ENCODE results near the gene FAM184A.

FAM184A gene

DNA sequence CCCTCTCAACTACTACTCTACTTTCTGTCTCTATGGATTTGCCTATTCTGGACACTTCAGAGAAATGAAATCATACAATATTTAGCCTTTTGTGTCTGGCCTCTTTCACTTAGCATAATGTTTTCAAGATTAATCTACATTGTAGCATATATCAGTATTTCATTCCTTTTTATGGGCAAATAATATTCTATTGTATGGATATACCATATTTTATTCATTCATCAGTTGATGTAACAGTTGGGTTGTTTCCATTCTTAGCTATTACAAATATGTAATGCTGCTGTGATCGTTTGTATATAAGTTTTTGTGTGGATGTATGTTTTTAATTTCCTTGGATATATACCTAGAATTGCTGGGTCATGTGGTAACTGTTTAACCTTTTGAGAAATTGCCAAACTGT lies 23.4 kb downstream of the FAM184A start:
- whole genome bisulfite sequencing, 2 experiments, result 83 to 92% methylated on average over 1 of the region's 1 CpG
- no peaks in the 10 kb centered on the region for H3K27me3 ChIP-seq (ENCODE audit: control insufficient read depth, insufficient read depth, low read length, poor library complexity, severe bottlenecking)

DNA sequence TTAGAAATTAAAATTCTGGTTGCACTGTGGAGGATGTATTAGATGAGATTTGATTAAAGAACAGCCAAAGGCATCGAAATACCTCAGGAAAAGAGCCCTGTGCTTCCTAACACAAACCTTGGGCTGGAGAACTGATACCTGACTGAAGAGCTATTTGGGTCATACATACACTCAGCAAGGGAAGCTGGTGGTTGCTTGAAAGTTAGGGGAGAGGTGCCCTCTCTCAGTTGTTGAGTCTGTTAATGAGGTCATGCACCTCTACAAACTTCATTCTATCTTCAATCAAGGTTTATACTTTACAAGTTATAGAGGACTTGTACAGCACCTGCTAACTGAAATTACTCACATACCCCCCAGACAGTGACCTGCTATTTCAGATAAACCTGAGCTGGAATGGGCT lies 25.5 kb downstream of the FAM184A start:
- no peaks in the 10 kb centered on the region for H3K36me3 ChIP-seq (ENCODE audit: control insufficient read depth, insufficient read depth, low read length)
- no peaks in the 10 kb centered on the region for H3K27me3 ChIP-seq (ENCODE audit: control insufficient read depth, insufficient read depth, low read length, poor library complexity, severe bottlenecking)
- H3K27ac ChIP-seq (ENCODE audit: insufficient read depth, low read depth, low read length, poor library complexity, severe bottlenecking), result no peak overlapping the region
- no peaks in the 10 kb centered on the region for H3K9me3 ChIP-seq (ENCODE audit: control insufficient read depth, low read length)
- H3K4me1 ChIP-seq (ENCODE audit: control insufficient read depth, insufficient read depth, low read length), result no peaks in the 10 kb centered on the region
- H3K4me3 ChIP-seq (ENCODE audit: insufficient read depth, low read depth, low read length), result no peak overlapping the region
- WGBS, 2 experiments, result 100% methylated on average over 1 of the region's 1 CpG

More for the DNA sequence above, 23.4 kb downstream of the FAM184A start:
- Histone ChIP-seq H3K36me3 (ENCODE audit: control insufficient read depth, insufficient read depth, low read length) (no peaks in the 10 kb centered on the region), H3K9me3 (ENCODE audit: control insufficient read depth, low read length) (no peaks in the 10 kb centered on the region), H3K4me1 (ENCODE audit: control insufficient read depth, insufficient read depth, low read length) (no peaks in the 10 kb centered on the region), H3K4me3 (ENCODE audit: insufficient read depth, low read depth, low read length) (no peak overlapping the region), H3K27ac (ENCODE audit: insufficient read depth, low read depth, low read length, poor library complexity, severe bottlenecking) (no peak overlapping the region)

GRCh38 chr6:119052292-119052889 lies 26.1 kb downstream of the FAM184A start:
- WGBS, 2 experiments, result 88 to 93% methylated on average over 2 of the region's 2 CpGs

GRCh38 chr6:119044255-119044654 lies 34.2 kb downstream of the FAM184A start:
- H3K27me3 ChIP-seq (ENCODE audit: control insufficient read depth, insufficient read depth, low read length, poor library complexity, severe bottlenecking), result no peaks in the 10 kb centered on the region
- no peaks in the 10 kb centered on the region for H3K9me3 ChIP-seq (ENCODE audit: control insufficient read depth, low read length)
- no peaks in the 10 kb centered on the region for H3K36me3 ChIP-seq (ENCODE audit: control insufficient read depth, insufficient read depth, low read length)
- no peaks in the 10 kb centered on the region for H3K4me1 ChIP-seq (ENCODE audit: control insufficient read depth, insufficient read depth, low read length)
- H3K27ac ChIP-seq (ENCODE audit: insufficient read depth, low read depth, low read length, poor library complexity, severe bottlenecking), result no peak overlapping the region
- no peak overlapping the region for H3K4me3 ChIP-seq (ENCODE audit: insufficient read depth, low read depth, low read length)
- 85 to 93% methylated on average over 5 of the region's 5 CpGs for WGBS, 2 experiments

More at GRCh38 chr6:119052292-119052889, 26.1 kb downstream of the FAM184A start:
- no peak overlapping the region for H3K4me3 ChIP-seq (ENCODE audit: insufficient read depth, low read depth, low read length)
- H3K4me1 ChIP-seq (ENCODE audit: control insufficient read depth, insufficient read depth, low read length), result no peaks in the 10 kb centered on the region
- H3K27ac ChIP-seq (ENCODE audit: insufficient read depth, low read depth, low read length, poor library complexity, severe bottlenecking), result no peak overlapping the region
- H3K9me3 ChIP-seq (ENCODE audit: control insufficient read depth, low read length), result no peaks in the 10 kb centered on the region
- no peaks in the 10 kb centered on the region for H3K27me3 ChIP-seq (ENCODE audit: control insufficient read depth, insufficient read depth, low read length, poor library complexity, severe bottlenecking)
- no peaks in the 10 kb centered on the region for H3K36me3 ChIP-seq (ENCODE audit: control insufficient read depth, insufficient read depth, low read length)

GRCh38 chr6:119043783-119044182 lies 34.7 kb downstream of the FAM184A start:
- Histone ChIP-seq H3K4me3 (ENCODE audit: insufficient read depth, low read depth, low read length) (no peak overlapping the region), H3K9me3 (ENCODE audit: control insufficient read depth, low read length) (no peaks in the 10 kb centered on the region), H3K36me3 (ENCODE audit: control insufficient read depth, insufficient read depth, low read length) (no peaks in the 10 kb centered on the region), H3K27ac (ENCODE audit: insufficient read depth, low read depth, low read length, poor library complexity, severe bottlenecking) (no peak overlapping the region), H3K27me3 (ENCODE audit: control insufficient read depth, insufficient read depth, low read length, poor library complexity, severe bottlenecking) (no peaks in the 10 kb centered on the region), H3K4me1 (ENCODE audit: control insufficient read depth, insufficient read depth, low read length) (no peaks in the 10 kb centered on the region)

DNA sequence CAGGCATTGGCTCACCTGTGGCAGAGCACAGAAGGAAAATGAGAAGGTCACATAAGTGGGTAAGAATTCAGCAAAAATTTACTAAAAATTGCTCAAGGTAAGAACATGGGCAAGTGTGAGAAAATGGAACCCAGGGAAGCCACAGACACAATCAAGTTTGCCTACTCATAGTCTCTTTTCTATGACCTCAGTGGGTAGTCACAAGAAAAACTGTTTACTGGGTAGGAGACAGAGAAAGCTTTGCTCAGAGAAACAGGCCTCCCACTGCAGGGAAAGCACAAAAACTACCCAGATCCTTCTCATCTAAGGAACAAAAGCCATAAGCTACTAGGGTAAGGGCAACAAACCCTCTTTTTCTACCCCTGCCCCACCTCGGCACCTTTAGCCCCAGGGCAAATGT lies 35.2 kb downstream of the FAM184A start:
- H3K36me3 ChIP-seq (ENCODE audit: control insufficient read depth, insufficient read depth, low read length), result no peaks in the 10 kb centered on the region
- no peaks in the 10 kb centered on the region for H3K27me3 ChIP-seq (ENCODE audit: control insufficient read depth, insufficient read depth, low read length, poor library complexity, severe bottlenecking)
- 42 to 60% methylated on average over 1 of the region's 1 CpG for WGBS, 2 experiments
- H3K4me3 ChIP-seq (ENCODE audit: insufficient read depth, low read depth, low read length), result no peak overlapping the region
- no peaks in the 10 kb centered on the region for H3K9me3 ChIP-seq (ENCODE audit: control insufficient read depth, low read length)
- no peak overlapping the region for H3K27ac ChIP-seq (ENCODE audit: insufficient read depth, low read depth, low read length, poor library complexity, severe bottlenecking)
- no peaks in the 10 kb centered on the region for H3K4me1 ChIP-seq (ENCODE audit: control insufficient read depth, insufficient read depth, low read length)

DNA sequence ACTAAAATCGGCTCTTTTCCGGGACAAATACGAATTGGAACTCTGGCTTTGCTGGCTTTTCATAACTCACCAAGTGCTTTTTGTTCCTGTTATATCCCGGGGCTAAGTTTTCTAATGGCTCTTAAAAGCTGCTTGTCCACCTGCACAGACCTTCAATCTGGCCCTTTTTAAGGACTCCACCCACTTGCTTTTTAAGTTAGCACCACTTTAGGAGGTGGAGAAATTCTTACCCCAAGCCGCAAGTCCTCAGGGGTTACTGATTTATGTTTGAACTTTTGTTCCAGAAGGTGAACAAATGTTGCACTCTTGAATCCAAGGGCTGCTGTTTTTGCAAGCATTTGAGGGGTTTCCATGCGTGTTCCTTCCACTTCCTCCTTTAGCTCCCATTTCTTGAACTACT lies 37.8 kb downstream of the FAM184A start:
- Histone ChIP-seq H3K27ac (ENCODE audit: insufficient read depth, low read depth, low read length, poor library complexity, severe bottlenecking) (no peak overlapping the region), H3K4me1 (ENCODE audit: control insufficient read depth, insufficient read depth, low read length) (no peaks in the 10 kb centered on the region), H3K27me3 (ENCODE audit: control insufficient read depth, insufficient read depth, low read length, poor library complexity, severe bottlenecking) (no peaks in the 10 kb centered on the region), H3K4me3 (ENCODE audit: insufficient read depth, low read depth, low read length) (no peak overlapping the region), H3K36me3 (ENCODE audit: control insufficient read depth, insufficient read depth, low read length) (no peaks in the 10 kb centered on the region), H3K9me3 (ENCODE audit: control insufficient read depth, low read length) (no peaks in the 10 kb centered on the region)
- 78 to 81% methylated on average over 6 of the region's 6 CpGs for WGBS, 2 experiments

DNA sequence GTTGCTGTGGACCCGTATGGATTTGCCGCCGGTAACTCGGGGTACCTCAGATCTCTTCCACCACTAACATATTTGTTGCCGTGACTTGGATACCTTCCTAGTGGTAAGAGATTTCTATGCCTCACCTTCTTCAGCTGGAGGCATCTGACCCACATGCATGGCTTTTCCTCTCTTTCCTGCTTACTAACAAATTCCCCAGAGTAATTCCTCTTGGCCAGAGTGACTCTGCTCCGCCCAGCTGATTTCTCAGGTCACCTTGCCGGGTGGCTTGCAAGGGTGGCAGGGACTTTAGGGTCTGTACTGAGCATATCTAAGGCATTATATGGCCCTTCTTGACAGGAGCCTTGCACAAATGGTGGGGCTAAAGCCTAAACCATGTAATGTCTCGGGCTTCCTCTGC lies 38.2 kb downstream of the FAM184A start:
- 93 to 96% methylated on average over 8 of the region's 8 CpGs for WGBS, 2 experiments
- H3K4me3 ChIP-seq (ENCODE audit: insufficient read depth, low read depth, low read length), result no peak overlapping the region
- H3K27ac ChIP-seq (ENCODE audit: insufficient read depth, low read depth, low read length, poor library complexity, severe bottlenecking), result no peak overlapping the region
- H3K36me3 ChIP-seq (ENCODE audit: control insufficient read depth, insufficient read depth, low read length), result no peaks in the 10 kb centered on the region
- no peaks in the 10 kb centered on the region for H3K4me1 ChIP-seq (ENCODE audit: control insufficient read depth, insufficient read depth, low read length)
- no peaks in the 10 kb centered on the region for H3K9me3 ChIP-seq (ENCODE audit: control insufficient read depth, low read length)
- H3K27me3 ChIP-seq (ENCODE audit: control insufficient read depth, insufficient read depth, low read length, poor library complexity, severe bottlenecking), result no peaks in the 10 kb centered on the region

DNA sequence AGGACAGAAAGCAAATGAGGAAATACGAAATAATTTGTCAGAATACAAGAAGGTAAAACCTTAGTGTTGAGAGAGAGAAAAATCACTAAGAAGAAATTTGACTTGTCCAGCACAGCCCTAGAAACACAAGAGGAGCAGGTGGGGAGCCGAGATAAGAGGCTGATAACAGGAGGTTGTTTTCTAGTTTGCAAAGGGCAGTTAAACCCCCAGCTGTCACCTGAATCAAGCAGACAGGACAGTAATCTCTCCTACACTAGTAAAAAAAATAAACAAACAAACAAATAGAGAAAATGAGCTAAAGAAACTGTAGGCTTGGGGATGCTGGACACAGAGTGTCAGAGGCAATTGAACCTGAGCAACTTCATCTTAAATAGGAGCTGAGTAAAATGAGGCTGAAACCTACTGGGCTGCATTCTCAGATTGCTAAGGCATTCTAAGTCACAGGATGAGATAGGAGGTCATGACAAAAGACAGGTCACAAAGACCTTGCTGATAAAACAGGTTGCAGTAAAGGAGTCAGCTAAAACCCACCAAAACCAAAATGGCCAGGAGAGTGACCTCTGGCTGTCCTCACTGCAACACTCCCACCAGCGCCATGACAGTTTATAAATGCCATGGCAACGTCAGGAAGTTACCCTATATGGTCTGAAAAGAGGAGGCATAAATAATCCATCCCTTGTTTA lies 40.4 kb downstream of the FAM184A start:
- Histone ChIP-seq H3K4me3 (ENCODE audit: insufficient read depth, low read depth, low read length) (no peak overlapping the region), H3K27me3 (ENCODE audit: control insufficient read depth, insufficient read depth, low read length, poor library complexity, severe bottlenecking) (no peaks in the 10 kb centered on the region), H3K4me1 (ENCODE audit: control insufficient read depth, insufficient read depth, low read length) (peaks cover 5% of the 10 kb centered on the region), H3K9me3 (ENCODE audit: control insufficient read depth, low read length) (no peaks in the 10 kb centered on the region), H3K36me3 (ENCODE audit: control insufficient read depth, insufficient read depth, low read length) (no peaks in the 10 kb centered on the region), H3K27ac (ENCODE audit: insufficient read depth, low read depth, low read length, poor library complexity, severe bottlenecking) (no peak overlapping the region)
- WGBS, 2 experiments, result 80 to 90% methylated on average over 3 to 4 of the region's 4 CpGs

GRCh38 chr6:119037264-119037663 lies 41.2 kb downstream of the FAM184A start:
- no peak overlapping the region for H3K4me3 ChIP-seq (ENCODE audit: insufficient read depth, low read depth, low read length)
- H3K9me3 ChIP-seq (ENCODE audit: control insufficient read depth, low read length), result no peaks in the 10 kb centered on the region
- peaks cover 5% of the 10 kb centered on the region for H3K4me1 ChIP-seq (ENCODE audit: control insufficient read depth, insufficient read depth, low read length)
- no peaks in the 10 kb centered on the region for H3K27me3 ChIP-seq (ENCODE audit: control insufficient read depth, insufficient read depth, low read length, poor library complexity, severe bottlenecking)
- no peak overlapping the region for H3K27ac ChIP-seq (ENCODE audit: insufficient read depth, low read depth, low read length, poor library complexity, severe bottlenecking)
- H3K36me3 ChIP-seq (ENCODE audit: control insufficient read depth, insufficient read depth, low read length), result no peaks in the 10 kb centered on the region

All from ectodermal cell (in vitro differentiated cells).